Activated T-cell treated with anti-CD3 and anti-CD28 coated beads for 48 hours (primary cell): ENCODE data around the gene TAF11L6.
"Not testable (repeated sequence)": the region's sequence is repeated elsewhere in the genome, so short reads cannot be mapped to it uniquely, and the experiment has no call there.

ENCODE experiments used
- DNase-seq: peaks from one replicate; pipeline ENCODE4 v3.0.0-alpha.2; 2020; ENCODE audit warnings: low read depth

TAF11L6 gene

GRCh38 chr5:17528369-17528768 lies at the start of gene TAF11L6:
Gene TAF11L6 (plus strand): TSS chr5:17528669.
- DNase-seq: not testable (repeated sequence)

- DNase-seq: no peak
These were observed 47.1 kb upstream of the TAF11L6 start for GRCh38 chr5:17481378-17481777.

- DNase-seq: no peak
These were observed 45.7 kb upstream of the TAF11L6 start for GRCh38 chr5:17482790-17483189.

GRCh38 chr5:17486464-17487173 lies 41.9 kb upstream of the TAF11L6 start:
- DNase-seq: not testable (repeated sequence)

- DNase-seq: no peak
These were observed 41.3 kb upstream of the TAF11L6 start for GRCh38 chr5:17487174-17487512.

GRCh38 chr5:17491257-17491656 lies 37.2 kb upstream of the TAF11L6 start:
- not testable (repeated sequence) for DNase-seq

GRCh38 chr5:17492770-17493169 lies 35.7 kb upstream of the TAF11L6 start:
- no peak for DNase-seq

GRCh38 chr5:17497446-17497845 lies 31.0 kb upstream of the TAF11L6 start:
- DNase-seq: no peak

- not testable (repeated sequence) for DNase-seq
These were observed 30.5 kb upstream of the TAF11L6 start, which contains the start of gene TAF11L2 for GRCh38 chr5:17497931-17498330. Gene TAF11L2 (plus strand): TSS chr5:17498231.

GRCh38 chr5:17511775-17512325 lies 16.6 kb upstream of the TAF11L6 start:
- DNase-seq: no peak

- not testable (repeated sequence) for DNase-seq
These were observed 10.9 kb upstream of the TAF11L6 start for GRCh38 chr5:17517526-17517925.

GRCh38 chr5:17518067-17518466 lies 10.4 kb upstream of the TAF11L6 start, which contains the start of gene TAF11L3:
Gene TAF11L3 (plus strand): TSS chr5:17518367.
- DNase-seq: not testable (repeated sequence)

- not testable (repeated sequence) for DNase-seq
These were observed 9.0 kb upstream of the TAF11L6 start for GRCh38 chr5:17519508-17519907.

- DNase-seq: not testable (repeated sequence)
These were observed 7.0 kb upstream of the TAF11L6 start, which contains the start of gene TAF11L4 for GRCh38 chr5:17521501-17521900. Gene TAF11L4 (plus strand): TSS chr5:17521801.

GRCh38 chr5:17524935-17525334 lies 3.5 kb upstream of the TAF11L6 start, which contains the start of gene TAF11L5:
Gene TAF11L5 (plus strand): TSS chr5:17525235.
- DNase-seq: not testable (repeated sequence)

- not testable (repeated sequence) for DNase-seq
These were observed 2.0 kb upstream of the TAF11L6 start for GRCh38 chr5:17526504-17526903.
